ENCODE data around the gene RNF215.
A peak's percentile ranks its signal among the peaks of the same experiment; 100 is the strongest.

Gene RNF215

DNA sequence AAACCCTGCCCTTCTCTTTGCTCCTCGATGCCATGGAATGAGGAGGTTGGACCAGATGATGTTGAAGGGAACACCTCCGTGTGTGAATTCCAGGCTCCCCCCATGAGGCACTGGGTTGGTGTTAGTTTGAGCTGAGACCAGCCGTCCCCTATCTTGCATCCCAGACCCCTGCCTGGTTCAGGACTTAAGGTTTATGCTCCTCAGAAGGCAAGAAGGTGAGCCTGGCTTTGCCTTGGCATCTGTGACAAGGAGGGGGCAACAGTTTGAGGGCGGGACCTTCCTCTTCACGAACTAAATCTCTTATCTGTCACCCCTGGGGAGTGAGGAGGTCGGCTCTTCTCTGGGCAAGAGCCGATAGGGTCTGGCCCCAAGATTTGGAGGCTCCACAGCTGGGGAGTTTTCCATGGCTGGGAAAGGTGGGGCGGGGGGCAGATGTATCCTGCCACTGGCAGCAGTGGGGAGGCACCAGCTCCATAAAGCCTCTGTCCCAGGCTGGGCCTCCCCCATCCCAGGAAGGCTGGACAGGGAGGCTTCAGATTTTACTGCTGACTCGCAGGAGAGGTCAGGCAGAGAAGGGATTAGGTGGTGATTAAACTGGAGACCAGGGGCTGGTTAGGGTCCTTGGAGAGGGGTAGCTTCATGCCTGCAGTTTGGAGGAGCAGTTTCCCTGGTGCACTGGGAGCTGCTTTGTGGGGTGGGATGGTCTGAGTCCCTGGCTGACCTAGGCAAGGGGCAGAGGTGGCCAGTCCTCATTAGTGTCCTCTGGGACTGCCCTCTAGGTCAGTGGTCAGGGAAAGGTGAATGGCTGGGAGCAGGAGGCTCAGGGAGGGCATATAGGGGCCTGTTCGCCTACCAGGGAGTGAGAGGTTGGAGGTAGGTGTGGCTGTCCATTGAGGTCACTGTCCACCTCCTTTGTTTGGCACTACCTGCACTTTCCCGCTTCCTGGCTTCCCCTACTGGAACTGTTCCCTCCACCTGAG is 10.7 kb upstream of the RNF215 start:
- Histone ChIP-seq H3K4me1 (ENCODE audit: low read length) (no peaks in the 10 kb centered on the region), H4K20me1 (ENCODE audit: insufficient read depth, low read length) (no peaks in the 10 kb centered on the region), H3K4me3 (ENCODE audit: low read length) (0 out of 2 replicates have a peak overlapping the region, but pooled peaks have one; percentile 59), H3K36me3 (replicated peaks; ENCODE audit: insufficient read depth, low read length) (no peaks in the 10 kb centered on the region), H2AFZ (ENCODE audit: low read length) (no peak overlapping the region), H3K27me3 (replicated peaks; ENCODE audit: insufficient read depth, low read length) (peaks cover 20% of the 10 kb centered on the region), H3F3A (ENCODE audit: insufficient read depth, low read length) (no peaks in the 10 kb centered on the region), H3K9me3 (replicated peaks; ENCODE audit: insufficient read depth, low read length) (no peaks in the 10 kb centered on the region), H3K79me2 (ENCODE audit: low read length) (no peaks in the 10 kb centered on the region), H3K4me2 (ENCODE audit: low read depth, low read length) (peak overlapping the region; percentile 85; the same call in 1 of the 2 replicates), H3K9me2 (replicated peaks; ENCODE audit: insufficient read depth, low read length) (no peaks in the 10 kb centered on the region), H3K9ac (ENCODE audit: low read length) (no peak overlapping the region; the same call in 1 of the 2 replicates), H3K27ac (ENCODE audit: low read length) (no peak overlapping the region)
- TF ChIP-seq EZH2 (optimal IDR thresholded peaks at IDR 0.05; ENCODE audit: low read depth, low read length) (no peak), EZH2phosphoT487 (IDR thresholded peaks at IDR 0.05; ENCODE audit: low read length) (no peak)
- TF ChIP-seq, protein P1, sequence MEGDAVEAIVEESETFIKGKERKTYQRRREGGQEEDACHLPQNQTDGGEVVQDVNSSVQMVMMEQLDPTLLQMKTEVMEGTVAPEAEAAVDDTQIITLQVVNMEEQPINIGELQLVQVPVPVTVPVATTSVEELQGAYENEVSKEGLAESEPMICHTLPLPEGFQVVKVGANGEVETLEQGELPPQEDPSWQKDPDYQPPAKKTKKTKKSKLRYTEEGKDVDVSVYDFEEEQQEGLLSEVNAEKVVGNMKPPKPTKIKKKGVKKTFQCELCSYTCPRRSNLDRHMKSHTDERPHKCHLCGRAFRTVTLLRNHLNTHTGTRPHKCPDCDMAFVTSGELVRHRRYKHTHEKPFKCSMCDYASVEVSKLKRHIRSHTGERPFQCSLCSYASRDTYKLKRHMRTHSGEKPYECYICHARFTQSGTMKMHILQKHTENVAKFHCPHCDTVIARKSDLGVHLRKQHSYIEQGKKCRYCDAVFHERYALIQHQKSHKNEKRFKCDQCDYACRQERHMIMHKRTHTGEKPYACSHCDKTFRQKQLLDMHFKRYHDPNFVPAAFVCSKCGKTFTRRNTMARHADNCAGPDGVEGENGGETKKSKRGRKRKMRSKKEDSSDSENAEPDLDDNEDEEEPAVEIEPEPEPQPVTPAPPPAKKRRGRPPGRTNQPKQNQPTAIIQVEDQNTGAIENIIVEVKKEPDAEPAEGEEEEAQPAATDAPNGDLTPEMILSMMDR (IDR thresholded peaks at IDR 0.05; ENCODE audit: low read length) = no peak
- no peak for DNase-seq

GRCh38 chr22:30396871-30397655 is 9.9 kb upstream of the RNF215 start, which contains the start of gene SEC14L2:
Gene SEC14L2 (plus strand): TSS chr22:30397018. CDS start chr22:30397117, 99 bp downstream.
- no peaks in the 10 kb centered on the region for H3K9me3 ChIP-seq (replicated peaks; ENCODE audit: insufficient read depth, low read length)
- no peak for TF ChIP-seq EZH2 (optimal IDR thresholded peaks at IDR 0.05; ENCODE audit: low read depth, low read length)
- no peak for TF ChIP-seq EZH2phosphoT487 (IDR thresholded peaks at IDR 0.05; ENCODE audit: low read length)
- TF ChIP-seq, protein P1 (IDR thresholded peaks at IDR 0.05; ENCODE audit: low read length) = no peak
- peak within 1 kb of the TSS; percentile 21; the same call in 1 of the 2 replicates for H3K9ac ChIP-seq (ENCODE audit: low read length)
- H3F3A ChIP-seq (ENCODE audit: insufficient read depth, low read length) = no peaks in the 10 kb centered on the region
- H3K9me2 ChIP-seq (replicated peaks; ENCODE audit: insufficient read depth, low read length) = no peaks in the 10 kb centered on the region
- H3K4me3 ChIP-seq (ENCODE audit: low read length) = peak within 1 kb of the TSS; percentile 59
- peak within 1 kb of the TSS; percentile 85 for H3K4me2 ChIP-seq (ENCODE audit: low read depth, low read length)
- no peaks in the 10 kb centered on the region for H4K20me1 ChIP-seq (ENCODE audit: insufficient read depth, low read length)
- H3K79me2 ChIP-seq (ENCODE audit: low read length) = no peaks in the 10 kb centered on the region
- H3K36me3 ChIP-seq (replicated peaks; ENCODE audit: insufficient read depth, low read length) = no peaks in the 10 kb centered on the region
- no peak within 1 kb of the TSS for H3K27ac ChIP-seq (ENCODE audit: low read length)
- H2AFZ ChIP-seq (ENCODE audit: low read length) = peak within 1 kb of the TSS; percentile 61
- H3K4me1 ChIP-seq (ENCODE audit: low read length) = no peaks in the 10 kb centered on the region
- peaks cover 20% of the 10 kb centered on the region for H3K27me3 ChIP-seq (replicated peaks; ENCODE audit: insufficient read depth, low read length)
- peak; percentile 29 for DNase-seq

- DNase-seq = no peak
- H3K27me3 ChIP-seq (replicated peaks; ENCODE audit: insufficient read depth, low read length) = peaks cover 18% of the 10 kb centered on the region
- H3K4me2 ChIP-seq (ENCODE audit: low read depth, low read length) = no peak overlapping the region
- no peaks in the 10 kb centered on the region for H3K9me2 ChIP-seq (replicated peaks; ENCODE audit: insufficient read depth, low read length)
- H3K79me2 ChIP-seq (ENCODE audit: low read length) = no peaks in the 10 kb centered on the region
- H3K27ac ChIP-seq (ENCODE audit: low read length) = no peak overlapping the region
- H3K4me1 ChIP-seq (ENCODE audit: low read length) = peaks cover 6% of the 10 kb centered on the region
- H3K9me3 ChIP-seq (replicated peaks; ENCODE audit: insufficient read depth, low read length) = no peaks in the 10 kb centered on the region
- TF ChIP-seq, protein P1 (IDR thresholded peaks at IDR 0.05; ENCODE audit: low read length) = no peak
- H3F3A ChIP-seq (ENCODE audit: insufficient read depth, low read length) = no peaks in the 10 kb centered on the region
- H3K9ac ChIP-seq (ENCODE audit: low read length) = no peak overlapping the region
- H3K4me3 ChIP-seq (ENCODE audit: low read length) = no peak overlapping the region
- H3K36me3 ChIP-seq (replicated peaks; ENCODE audit: insufficient read depth, low read length) = no peaks in the 10 kb centered on the region
- no peaks in the 10 kb centered on the region for H4K20me1 ChIP-seq (ENCODE audit: insufficient read depth, low read length)
- no peak overlapping the region for H2AFZ ChIP-seq (ENCODE audit: low read length)
Measured at GRCh38 chr22:30393885-30394284, 6.7 kb upstream of the RNF215 start.
